GM12878 (cell line): ENCODE results near the gene ACYP2. TPM values are rescaled to one million over a fixed set of nuclear protein-coding genes. Genes with fewer than 3 reads are reported as not detected.

Experiments used
- ASH2L ChIP-seq: fragments of 300-600, 200-600 bp; sonication (generic); IDR thresholded peaks from 2 replicates; pipeline ENCODE4 v1.6.1; 2017; ENCODE audit warnings: low read depth, mild to moderate bottlenecking, borderline replicate concordance
- BCL3 ChIP-seq: IDR thresholded peaks from 2 replicates; pipeline ENCODE4 v1.6.1; 2011; ENCODE audit warnings: borderline replicate concordance, low read depth, mild to moderate bottlenecking, moderate library complexity, low read length; ENCODE audit not compliant: insufficient read depth, poor library complexity, severe bottlenecking
- BRCA1 ChIP-seq: IDR thresholded peaks from 2 replicates; pipeline ENCODE4 v1.6.1; 2011; ENCODE audit warnings: low read depth, low read length, improper control_type of control experiment
- CHD4 ChIP-seq: fragments of 200-600 bp; sonication (generic); IDR thresholded peaks from 2 replicates; pipeline ENCODE4 v1.6.1; 2016; ENCODE audit warnings: mild to moderate bottlenecking
- CTCF ChIP-seq, 3 experiments: IDR thresholded peaks in 2 of 3; conservative IDR thresholded peaks in 1 of 3; 2 replicates each; pipeline ENCODE4 v1.5.1; 2011; ENCODE audit warnings: low read depth in 3 of 3, low read length in 3 of 3, mild to moderate bottlenecking in 3 of 3, control low read depth in 2 of 3, moderate library complexity in 2 of 3, inconsistent platforms in 1 of 3, mixed read lengths in 1 of 3; ENCODE audit not compliant: control insufficient read depth in 2 of 3, insufficient read depth in 1 of 3; ENCODE audit errors: extremely low read depth in 1 of 3
- E2F8 ChIP-seq: fragments of 450-650 bp; IDR thresholded peaks from 2 replicates; pipeline ENCODE4 v1.6.1; 2018; ENCODE audit warnings: mild to moderate bottlenecking, low read depth, moderate library complexity; ENCODE audit not compliant: partially characterized antibody
- E4F1 ChIP-seq: fragments of 450-650 bp; IDR thresholded peaks from 2 replicates; pipeline ENCODE4 v1.6.1; 2018; ENCODE audit warnings: borderline replicate concordance, mild to moderate bottlenecking; ENCODE audit not compliant: partially characterized antibody
- EP300 ChIP-seq, 2 experiments: fragments of 150-350 bp in 1 of 2; IDR thresholded peaks; 2 replicates each; pipeline ENCODE4 v1.6.1; 2011 to 2012; ENCODE audit warnings: low read depth in 2 of 2, low read length in 2 of 2, borderline replicate concordance in 1 of 2, improper control_type of control experiment in 1 of 2, inconsistent platforms in 1 of 2; ENCODE audit not compliant: control insufficient read depth in 1 of 2
- IKZF2 ChIP-seq, 2 experiments: fragments of 450-650 bp; IDR thresholded peaks; 2 replicates each; pipeline ENCODE4 v1.6.1; 2017; ENCODE audit warnings: mild to moderate bottlenecking in 2 of 2, moderate library complexity in 2 of 2
- KDM1A ChIP-seq: fragments of 200-600 bp; sonication (generic); IDR thresholded peaks from 2 replicates; pipeline ENCODE4 v1.6.1; 2016; ENCODE audit warnings: borderline replicate concordance
- MEF2A ChIP-seq: IDR thresholded peaks from 2 replicates; pipeline ENCODE4 v1.6.1; 2011; ENCODE audit warnings: low read depth, mild to moderate bottlenecking, low read length, moderate library complexity; ENCODE audit not compliant: insufficient read depth
- MEF2B ChIP-seq: fragments of 450-650 bp; IDR thresholded peaks from 2 replicates; pipeline ENCODE4 v1.6.1; 2018; ENCODE audit warnings: mild to moderate bottlenecking, moderate library complexity; ENCODE audit not compliant: partially characterized antibody, poor library complexity, severe bottlenecking
- MXI1 ChIP-seq: fragments of 150-350 bp; IDR thresholded peaks from 2 replicates; pipeline ENCODE4 v1.6.1; 2011; ENCODE audit warnings: low read depth, mild to moderate bottlenecking, inconsistent platforms, low read length, improper control_type of control experiment
- MYB ChIP-seq: fragments of 150-350 bp; IDR thresholded peaks from 2 replicates; pipeline ENCODE4 v1.6.1; 2014; ENCODE audit warnings: mild to moderate bottlenecking, low read depth, low read length, borderline replicate concordance
- NFYA ChIP-seq: IDR thresholded peaks from 2 replicates; pipeline ENCODE4 v1.6.1; 2011; ENCODE audit warnings: low read depth, mild to moderate bottlenecking, low read length, improper control_type of control experiment, borderline replicate concordance
- RAD21 ChIP-seq: IDR thresholded peaks from 2 replicates; pipeline ENCODE4 v1.6.1; 2011; ENCODE audit warnings: mild to moderate bottlenecking, low read depth, low read length, moderate library complexity; ENCODE audit not compliant: insufficient read depth
- RELA ChIP-seq: fragments of 450-650 bp; IDR thresholded peaks from 2 replicates; pipeline ENCODE4 v1.8.0; 2014; ENCODE audit warnings: borderline replicate concordance; ENCODE audit not compliant: partially characterized antibody
- RUNX3 ChIP-seq: IDR thresholded peaks from 2 replicates; pipeline ENCODE4 v1.6.1; 2012; ENCODE audit warnings: low read length, inconsistent platforms
- SMARCA5 ChIP-seq: fragments of 450-650 bp; IDR thresholded peaks from 2 replicates; pipeline ENCODE4 v1.6.1; 2017; ENCODE audit warnings: mild to moderate bottlenecking
- STAT1 ChIP-seq: fragments of 450-650 bp; conservative IDR thresholded peaks from 2 replicates; pipeline ENCODE4 v1.6.1; 2014; ENCODE audit warnings: antibody characterized with exemption, mild to moderate bottlenecking
- YBX1 ChIP-seq: fragments of 450-650 bp; IDR thresholded peaks from 2 replicates; pipeline ENCODE4 v1.6.1; 2016; ENCODE audit warnings: antibody characterized with exemption
- YY1 ChIP-seq: IDR thresholded peaks from 2 replicates; pipeline ENCODE4 v1.6.1; 2011; ENCODE audit warnings: low read depth, mild to moderate bottlenecking, low read length
- polyA plus RNA-seq, 11 experiments: library from polyadenylated mRNA; depleted of rRNA in 4 of 11; unstranded in 6 of 11; stranded (reverse) in 5 of 11; fragments of >200 nt; fragmentation: Nextera tagmentation in 4 of 11; fragmentation: Illumina TruSeq in 1 of 11; extraction: Ambion mirVana in 4 of 11; extraction: Trizol in 1 of 11; gene quantifications; 1 replicate in 1 of 11; 2 replicates in 10 of 11; pipeline versions ENCODE4 v1.2.1 to v1.2.3, GENCODE V29; 2011 to 2016; ENCODE audit warnings: inconsistent platforms in 2 of 11, missing spikeins in 2 of 11, low read depth in 1 of 11
- total RNA-seq, 4 experiments: library from RNA; depleted of rRNA in 3 of 4; stranded (reverse); fragments of >200 nt in 3 of 4; fragmentation: Illumina TruSeq in 1 of 4; extraction: Trizol in 1 of 4; gene quantifications; 2 replicates each; pipeline versions ENCODE4 v1.2.1 to v1.2.3, GENCODE V29; 2013 to 2021

The ACYP2 gene
- total and polyA plus RNA-seq, 10 of the 15 experiments (the other 5 are each of a cell fraction or from before 2014, with no cell fraction given) = 4.2 to 16.3 (median 9.0) TPM

GRCh38 chr2:54081574-54081973 is 33.8 kb upstream of the ACYP2 start (continued):
- TF ChIP-seq CTCF (IDR thresholded peaks at IDR 0.05 in 2 of 3, conservative IDR thresholded peaks at IDR 0.05 in 1 of 3; ENCODE audit: control insufficient read depth in 2 of 3, extremely low read depth in 1 of 3, insufficient read depth in 1 of 3, low read depth in 3 of 3, low read length in 3 of 3) (no peak), CHD4 (no peak), YY1 (peak; percentile 53; the same call in 1 of the 2 replicates), MEF2B (peak; percentile 56), ASH2L (no peak), RAD21 (peak; percentile 26; the same call in 1 of the 2 replicates), MYB (peak; percentile 84; the same call in 1 of the 2 replicates), STAT1 (no peak), MXI1 (no peak), E4F1 (peak; percentile 32), YBX1 (no peak), NFYA (no peak), BCL3 (peak; percentile 77), RUNX3 (peak; percentile 99), MEF2A (peak; percentile 88), KDM1A (no peak), E2F8 (peak; percentile 70), SMARCA5 (no peak), RELA (peak; percentile 59), IKZF2 (IDR thresholded peaks at IDR 0.05) (peak; percentile 98 to 99), BRCA1 (no peak), EP300 (IDR thresholded peaks at IDR 0.05; ENCODE audit: borderline replicate concordance in 1 of 2, control insufficient read depth in 1 of 2, low read depth in 2 of 2, low read length in 2 of 2) (peak; percentile 98 to 99)
